Prostate gland (tissue), 2 donors: Measurements from ENCODE around the gene KYAT1. TPM values are rescaled to one million over a fixed set of nuclear protein-coding genes. Genes with fewer than 3 reads are reported as not detected.

Experiments
- DNase-seq: peaks from one replicate; pipeline ENCODE4 v3.0.0-alpha.2; 2019; ENCODE audit warnings: low spot score
- H3K27ac ChIP-seq, 2 donors: fragments of 200-600 bp; sonication (generic); 2 replicates each; pipeline ENCODE4 v1.5.1; 2017 to 2019
- H3K27me3 ChIP-seq: fragments of 200-600 bp; sonication (generic); replicated peaks from 2 replicates; pipeline ENCODE4 v1.5.1; 2019; ENCODE audit not compliant: insufficient read depth
- H3K36me3 ChIP-seq, 2 donors: fragments of 200-600 bp; sonication (generic); 1 replicate in 1 of 2; 2 replicates in 1 of 2; pipeline versions ENCODE4 v1.5.1 to v1.8.1; 2017 to 2019
- H3K4me1 ChIP-seq: fragments of 200-600 bp; sonication (generic); replicated peaks from 2 replicates; pipeline ENCODE4 v1.5.1; 2019
- H3K4me3 ChIP-seq, 2 donors: fragments of 200-600 bp; sonication (generic); 2 replicates each; pipeline ENCODE4 v1.5.1; 2017 to 2019
- H3K9me3 ChIP-seq: fragments of 200-600 bp; sonication (generic); 2 replicates; pipeline ENCODE4 v1.5.1; 2017
- POLR2A ChIP-seq: fragments of 450-650 bp; IDR thresholded peaks from one replicate; pipeline ENCODE4 v1.6.1; 2016; ENCODE audit warnings: antibody characterized with exemption, mild to moderate bottlenecking
- POLR2AphosphoS5 ChIP-seq: sonication (generic); formaldehyde crosslinking; IDR thresholded peaks from one replicate; pipeline ENCODE4 v1.6.1; 2017; ENCODE audit warnings: antibody characterized with exemption
- WGBS: methylation state at CpG from one replicate; pipeline ENCODE4 v1.1.5; 2018; 5-methylcytosine and 5-hydroxymethylcytosine counted together
- intact Hi-C: fragments of 100-400 bp; cut with DNase I; formaldehyde crosslinking; loops from one replicate; pipeline ENCODE4 v1.14.2; 2022
- total RNA-seq, 2 donors: library from RNA; depleted of rRNA; stranded (reverse); fragments of >200 nt; gene quantifications; one replicate each; pipeline ENCODE4 v1.1.0, GENCODE V29; 2016
- TF ChIP-seq, protein P1 (sequence below), 4 experiments: fragments of 200-600 bp in 2 of 4; fragments of 450-650 bp in 2 of 4; sonication (generic) in 2 of 4; IDR thresholded peaks; 1 replicate in 3 of 4; 2 replicates in 1 of 4; pipeline ENCODE4 v1.5.1; 2016 to 2019; ENCODE audit warnings: antibody characterized with exemption in 4 of 4, mild to moderate bottlenecking in 2 of 4, moderate library complexity in 2 of 4

The KYAT1 gene
- total RNA-seq, 2 donors from 2014 or later, result 13.1 to 24.1 TPM

DNA sequence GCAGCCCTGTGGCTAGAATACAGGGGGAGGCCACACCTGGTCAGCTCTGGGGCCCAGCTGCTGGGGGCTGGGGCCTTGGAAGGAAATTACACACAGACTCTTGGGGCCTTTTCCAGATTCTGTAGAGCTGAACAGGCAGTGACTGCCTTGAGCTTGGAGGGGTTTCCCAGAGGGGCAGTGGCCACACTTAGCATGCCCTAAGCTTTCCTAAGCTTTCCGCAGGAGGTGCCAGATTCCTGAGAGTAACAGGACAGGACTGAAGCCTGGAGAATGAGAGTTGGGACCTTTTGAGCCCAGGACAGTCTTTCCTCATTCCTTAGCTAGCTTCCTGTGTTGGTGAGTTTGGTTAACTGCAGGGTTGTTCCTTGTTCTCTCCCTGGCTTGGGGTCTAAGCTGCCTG is 93.3 kb downstream of the KYAT1 start:
- Histone ChIP-seq H3K4me3 (peak overlapping the region in 1 of 2 donors; percentile 96), H3K27me3 (no peaks in the 10 kb centered on the region), H3K9me3 (no peaks in the 10 kb centered on the region), H3K27ac (no peak overlapping the region), H3K36me3 (peaks cover 4 to 14% of the 10 kb centered on the region in 2 donors), H3K4me1 (peaks cover 7% of the 10 kb centered on the region)
- TF ChIP-seq POLR2AphosphoS5 (no peak), POLR2A (no peak)
- TF ChIP-seq, protein P1, sequence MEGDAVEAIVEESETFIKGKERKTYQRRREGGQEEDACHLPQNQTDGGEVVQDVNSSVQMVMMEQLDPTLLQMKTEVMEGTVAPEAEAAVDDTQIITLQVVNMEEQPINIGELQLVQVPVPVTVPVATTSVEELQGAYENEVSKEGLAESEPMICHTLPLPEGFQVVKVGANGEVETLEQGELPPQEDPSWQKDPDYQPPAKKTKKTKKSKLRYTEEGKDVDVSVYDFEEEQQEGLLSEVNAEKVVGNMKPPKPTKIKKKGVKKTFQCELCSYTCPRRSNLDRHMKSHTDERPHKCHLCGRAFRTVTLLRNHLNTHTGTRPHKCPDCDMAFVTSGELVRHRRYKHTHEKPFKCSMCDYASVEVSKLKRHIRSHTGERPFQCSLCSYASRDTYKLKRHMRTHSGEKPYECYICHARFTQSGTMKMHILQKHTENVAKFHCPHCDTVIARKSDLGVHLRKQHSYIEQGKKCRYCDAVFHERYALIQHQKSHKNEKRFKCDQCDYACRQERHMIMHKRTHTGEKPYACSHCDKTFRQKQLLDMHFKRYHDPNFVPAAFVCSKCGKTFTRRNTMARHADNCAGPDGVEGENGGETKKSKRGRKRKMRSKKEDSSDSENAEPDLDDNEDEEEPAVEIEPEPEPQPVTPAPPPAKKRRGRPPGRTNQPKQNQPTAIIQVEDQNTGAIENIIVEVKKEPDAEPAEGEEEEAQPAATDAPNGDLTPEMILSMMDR (IDR thresholded peaks at IDR 0.05), result no peak
- WGBS, result 87% methylated on average over 1 of the region's 1 CpG
- intact Hi-C loops, result no loop called here
- DNase-seq, result no peak

DNA sequence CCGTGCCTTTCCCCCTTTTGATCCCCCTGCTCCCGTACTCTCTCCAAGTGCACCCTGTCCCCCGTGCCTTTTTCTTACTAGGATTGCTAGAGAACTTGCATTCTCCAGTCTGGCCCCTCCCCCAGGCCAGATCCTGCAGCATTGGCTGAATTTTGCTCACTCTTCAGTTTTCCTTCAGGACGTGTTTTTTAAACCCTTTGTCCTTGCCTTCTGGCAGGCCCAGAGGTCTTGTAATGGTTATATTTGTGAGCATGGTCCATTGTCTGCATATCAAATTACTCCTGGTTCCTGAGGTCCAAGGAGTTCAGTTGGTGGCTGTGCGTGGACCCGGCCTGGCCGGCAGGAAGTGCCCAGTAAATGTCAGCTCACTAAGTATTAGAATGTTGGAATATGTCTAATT is 94.1 kb downstream of the KYAT1 start:
- Histone ChIP-seq H3K27ac (peak overlapping the region; percentile 89 to 92), H3K4me3 (peak overlapping the region; percentile 95 to 96), H3K9me3 (no peaks in the 10 kb centered on the region), H3K4me1 (peaks cover 7% of the 10 kb centered on the region), H3K36me3 (peaks cover 4 to 13% of the 10 kb centered on the region in 2 donors), H3K27me3 (no peaks in the 10 kb centered on the region)
- intact Hi-C loops, result loop anchor here (2.0 kb wide), 1 partner anchor 17 kb away; the partner anchor contains the start of gene ZER1
- TF ChIP-seq POLR2AphosphoS5, result no peak
- TF ChIP-seq, protein P1 (IDR thresholded peaks at IDR 0.05), result no peak
- no peak for TF ChIP-seq POLR2A
- DNase-seq, result peak; percentile 17
- WGBS, result under 1% methylated on average over 7 of the region's 7 CpGs

DNA sequence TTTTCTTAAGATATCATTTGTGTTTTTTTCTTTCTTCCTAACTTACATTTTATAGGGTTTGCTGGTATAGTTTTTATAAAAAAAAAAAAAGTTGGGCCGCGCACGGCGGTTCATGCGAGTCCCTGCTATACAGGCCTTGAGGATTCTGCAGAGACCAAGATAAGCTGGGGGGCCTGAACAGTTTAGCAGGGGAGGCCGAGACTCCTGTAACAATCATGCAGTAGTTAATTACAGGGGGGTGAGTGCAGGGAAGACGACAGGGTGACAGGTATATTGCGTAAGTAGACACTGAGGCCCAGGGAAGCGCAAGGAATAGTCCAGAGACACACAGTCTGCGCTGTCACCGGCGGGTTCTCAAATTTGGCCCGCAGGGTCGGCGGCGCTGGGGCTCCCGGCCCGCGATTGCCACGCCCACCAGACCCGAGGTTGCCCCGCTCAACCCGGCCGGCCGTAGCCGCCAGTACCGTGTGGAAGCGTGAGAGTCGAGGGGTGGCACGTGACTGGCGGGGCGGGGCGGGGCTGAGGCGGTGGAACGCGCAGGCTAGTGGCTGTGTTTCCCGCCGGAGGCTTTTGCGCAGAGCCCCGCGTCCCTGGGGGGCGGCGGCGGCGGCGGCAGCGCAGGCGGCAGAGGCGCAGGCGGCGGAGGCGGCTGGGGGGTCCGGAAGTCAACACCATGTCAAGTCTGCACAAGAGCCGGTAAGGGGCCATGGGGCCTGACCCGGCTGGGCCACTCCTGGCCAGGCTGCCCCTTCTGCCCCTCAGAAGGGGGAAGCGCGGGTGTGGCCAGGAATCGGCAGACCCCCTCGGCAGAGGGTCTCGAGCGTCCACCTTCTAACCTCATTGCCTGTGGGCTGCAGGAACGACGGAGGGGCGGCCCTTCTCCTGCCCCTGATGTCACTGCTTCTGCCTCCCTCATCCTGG is 94.8 kb downstream of the KYAT1 start, which contains the start of gene TBC1D13:
Gene TBC1D13 (plus strand): TSS at position 573 of the 921 bp plus-strand sequence. CDS start 101 bp downstream, at position 674.
- Histone ChIP-seq H3K9me3 (no peaks in the 10 kb centered on the region), H3K36me3 (peaks cover under 1 to 6% of the 10 kb centered on the region in 2 donors), H3K4me3 (peak within 1 kb of the TSS; percentile 95 to 96), H3K4me1 (peaks cover 7% of the 10 kb centered on the region), H3K27me3 (no peaks in the 10 kb centered on the region), H3K27ac (peak within 1 kb of the TSS; percentile 89 to 92)
- WGBS, result 4% methylated on average over 62 of the region's 64 CpGs
- DNase-seq, result peak; percentile 85
- intact Hi-C loops, result loop anchor here (2.0 kb wide), 1 partner anchor 16 kb away; the partner anchor contains the start of gene ZER1
- TF ChIP-seq POLR2AphosphoS5, result peak; percentile 85
- TF ChIP-seq, protein P1 (IDR thresholded peaks at IDR 0.05), result peak in 2 of 4 experiments; percentile 9 to 16
- TF ChIP-seq POLR2A, result peak; percentile 39

DNA sequence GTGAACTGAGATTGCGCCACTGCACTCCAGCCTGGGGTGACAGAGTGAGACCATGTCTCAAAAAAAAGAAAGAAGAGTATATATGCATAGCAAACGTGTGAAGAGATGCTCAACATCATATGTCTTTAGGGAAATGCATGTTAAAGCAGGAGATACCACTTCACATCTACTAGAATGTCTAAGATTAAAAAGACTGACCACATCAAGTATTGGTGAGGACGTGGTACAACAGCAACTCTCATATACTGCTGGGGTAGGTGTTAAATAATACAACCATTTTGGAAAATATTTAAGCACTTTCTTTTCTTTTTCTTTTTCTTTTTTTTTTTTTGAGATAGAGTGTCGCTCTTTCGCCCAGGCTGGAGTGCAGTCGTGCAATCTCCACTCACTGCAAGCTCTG is 96.3 kb downstream of the KYAT1 start:
- no peak for DNase-seq
- Histone ChIP-seq H3K4me3 (no peak overlapping the region), H3K4me1 (peaks cover 7% of the 10 kb centered on the region), H3K27ac (no peak overlapping the region), H3K36me3 (no peaks in the 10 kb centered on the region), H3K27me3 (no peaks in the 10 kb centered on the region), H3K9me3 (no peaks in the 10 kb centered on the region)
- TF ChIP-seq, protein P1 (IDR thresholded peaks at IDR 0.05), result no peak
- no peak for TF ChIP-seq POLR2A
- TF ChIP-seq POLR2AphosphoS5, result no peak
- intact Hi-C loops, result no loop called here
- WGBS, result 92% methylated on average over 6 of the region's 6 CpGs

Other genes starting within 250 kb of the KYAT1 start
- gene DYNC2I2, start 225.1 kb downstream of the KYAT1 start, total RNA-seq, result 10 to 100 TPM; 66.1 to 80.1 TPM
- gene SET, start 192.7 kb downstream of the KYAT1 start, total RNA-seq, result 100 to 1,000 TPM; 138 to 150 TPM
- 1 to 10 TPM; 4.4 to 6.1 TPM for gene PKN3, start 179.4 kb downstream of the KYAT1 start, total RNA-seq
- 100 to 1,000 TPM in 1 of 2 donors, 10 to 100 TPM in 1; 66.2 to 123 TPM for gene ZDHHC12, start 157.8 kb downstream of the KYAT1 start, total RNA-seq
- gene ZER1, start 110.0 kb downstream of the KYAT1 start, total RNA-seq, result 100 to 1,000 TPM in 1 of 2 donors, 10 to 100 TPM in 1; 86.6 to 122 TPM
- 10 to 100 TPM; 23.5 to 29.4 TPM for gene TBC1D13, start 94.7 kb downstream of the KYAT1 start, total RNA-seq
- gene ENDOG, start 63.5 kb downstream of the KYAT1 start, total RNA-seq, result 10 to 100 TPM; 29.9 to 87.2 TPM
- gene SPOUT1, start 52.2 kb downstream of the KYAT1 start, total RNA-seq, result 10 to 100 TPM; 45.8 to 47.5 TPM
- 10 to 100 TPM; 78.2 to 78.8 TPM for gene LRRC8A, start 183 bp upstream of the KYAT1 start, total RNA-seq
- gene PHYHD1, start 39.0 kb upstream of the KYAT1 start, total RNA-seq, result 10 to 100 TPM; 36.4 to 50.9 TPM
- gene DOLK, start 65.7 kb upstream of the KYAT1 start, total RNA-seq, result 10 to 100 TPM; 26.6 to 27.3 TPM
- gene NUP188, start 65.7 kb upstream of the KYAT1 start, total RNA-seq, result 10 to 100 TPM; 34.6 to 88.6 TPM
- 100 to 1,000 TPM; 113 to 178 TPM for gene SH3GLB2, start 146.4 kb upstream of the KYAT1 start, total RNA-seq
- 10 to 100 TPM; 54.5 to 56.5 TPM for gene MIGA2, start 154.7 kb upstream of the KYAT1 start, total RNA-seq
- 10 to 100 TPM; 13.5 to 24.1 TPM for gene DOLPP1, start 199.2 kb upstream of the KYAT1 start, total RNA-seq
- gene CRAT, start 228.8 kb upstream of the KYAT1 start, total RNA-seq, result 10 to 100 TPM; 59.8 to 98.3 TPM
- gene PTPA, start 229.5 kb upstream of the KYAT1 start, total RNA-seq, result 100 to 1,000 TPM; 165 to 173 TPM